CD4-positive, alpha-beta T cell treated with Interleukin-6 at 100 ng/mL for 8 hours (primary cell): ENCODE data around the gene ADAM10.

Experiments
- DNase-seq: peaks from one replicate; pipeline ENCODE4 v3.0.0-alpha.2; 2020; ENCODE audit warnings: mixed read lengths, low spot score

The ADAM10 gene

DNA sequence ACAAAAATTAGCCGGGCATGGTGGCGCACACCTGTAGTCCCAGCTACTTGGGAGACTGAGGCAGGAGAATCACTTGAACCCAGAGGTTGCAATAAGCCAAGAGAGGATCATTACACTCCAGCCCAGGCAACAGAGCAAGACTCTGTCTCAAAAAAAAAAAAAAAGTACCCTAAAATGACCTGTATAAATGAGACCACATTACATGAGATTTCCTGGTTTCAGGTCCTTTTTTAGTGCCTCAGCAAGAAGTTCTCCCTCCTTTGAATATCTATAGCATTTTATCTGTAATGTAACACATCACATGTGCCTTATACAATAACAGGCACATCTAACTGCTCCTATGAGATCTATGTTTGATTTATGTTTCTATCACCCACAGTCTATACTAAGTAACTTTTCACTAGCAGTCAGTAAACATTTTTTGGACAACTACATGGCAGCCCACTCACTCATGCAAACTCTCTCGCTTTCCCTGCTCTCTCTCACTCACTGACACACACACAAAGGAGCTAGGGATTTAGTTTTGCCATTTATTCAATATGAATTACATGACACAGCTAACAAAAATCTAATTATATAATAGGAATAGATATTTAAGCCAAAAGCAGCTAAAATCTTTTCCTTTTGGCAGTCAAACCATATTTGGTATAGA lies 34.1 kb downstream of the ADAM10 start:
- DNase-seq: no peak

DNA sequence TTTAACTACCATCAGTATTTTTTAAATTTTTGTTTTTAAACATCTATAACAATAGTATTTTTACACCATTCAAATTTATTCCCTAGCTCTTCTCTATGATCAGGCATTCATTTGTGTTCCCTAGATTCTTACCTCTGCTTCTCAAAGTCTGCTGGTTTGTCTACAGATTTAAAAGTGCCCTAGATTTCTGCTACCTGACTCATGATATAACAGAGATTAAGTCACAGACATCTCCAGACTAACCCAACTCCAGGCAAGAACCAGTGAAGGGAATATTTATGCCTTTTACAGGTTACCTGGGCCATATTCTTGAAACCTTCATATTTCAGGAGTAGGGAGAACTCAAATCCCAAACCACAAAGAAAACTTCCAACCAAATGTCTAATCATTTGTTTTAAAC lies 38.8 kb downstream of the ADAM10 start:
- no peak for DNase-seq

DNA sequence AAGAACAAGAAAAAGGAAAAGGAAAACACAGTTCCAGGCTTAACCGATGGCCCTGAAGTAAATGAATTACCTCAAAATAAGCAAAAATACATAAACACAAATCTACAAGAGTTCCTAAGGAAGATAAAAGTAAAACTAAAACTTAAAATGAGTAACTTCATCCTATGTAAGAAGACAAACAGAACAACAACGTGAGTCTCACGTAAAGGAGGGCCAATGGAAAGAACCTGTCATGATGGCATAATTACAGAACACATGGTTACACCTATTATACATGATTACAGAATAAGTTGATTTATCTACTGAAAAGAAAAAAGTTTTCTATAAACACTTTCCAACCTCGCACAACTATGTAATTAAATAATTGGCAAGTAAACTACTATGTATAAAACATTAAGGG lies 42.1 kb downstream of the ADAM10 start:
- no peak for DNase-seq

- no peak for DNase-seq
Observed at GRCh38 chr15:58705105-58705504, 44.4 kb downstream of the ADAM10 start.

DNA sequence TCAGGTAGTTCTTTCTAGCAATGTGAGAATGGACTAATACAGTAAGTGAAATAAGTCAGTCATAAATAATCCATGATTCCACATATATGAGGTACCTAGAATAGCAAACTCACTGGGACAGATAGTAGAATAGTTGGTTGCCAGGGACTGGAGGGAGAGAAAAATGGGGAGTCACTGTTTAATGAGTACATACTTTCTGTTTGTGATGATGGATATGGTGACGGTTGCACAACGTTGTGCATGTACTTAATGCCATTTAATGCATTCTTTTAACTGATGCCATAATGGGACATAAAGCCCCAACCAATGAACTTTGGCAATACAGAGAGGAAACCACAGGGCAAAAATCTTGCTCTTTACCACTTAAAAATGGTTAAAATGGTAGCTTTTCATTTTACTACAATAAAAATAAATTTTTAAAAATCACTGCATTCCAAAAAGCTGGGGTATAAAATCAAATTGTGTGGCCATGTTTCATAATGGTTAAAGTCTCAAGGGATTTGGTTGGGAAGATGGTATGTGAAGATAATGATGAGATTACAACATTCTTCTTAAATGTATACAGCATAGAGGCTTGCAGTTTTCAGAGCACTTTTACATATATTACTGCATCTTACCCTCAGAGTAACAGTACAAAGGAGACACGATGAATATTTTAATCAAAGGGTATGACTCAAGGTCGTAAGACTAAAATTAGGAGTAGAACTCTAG lies 45.2 kb downstream of the ADAM10 start:
- DNase-seq: no peak

GRCh38 chr15:58703610-58704009 lies 45.9 kb downstream of the ADAM10 start:
- no peak for DNase-seq

- no peak for DNase-seq
Observed at GRCh38 chr15:58702233-58702632, 47.3 kb downstream of the ADAM10 start.

GRCh38 chr15:58701376-58701775 lies 48.1 kb downstream of the ADAM10 start:
- DNase-seq: no peak

- DNase-seq: no peak
Observed at GRCh38 chr15:58699769-58700168, 49.7 kb downstream of the ADAM10 start.

DNA sequence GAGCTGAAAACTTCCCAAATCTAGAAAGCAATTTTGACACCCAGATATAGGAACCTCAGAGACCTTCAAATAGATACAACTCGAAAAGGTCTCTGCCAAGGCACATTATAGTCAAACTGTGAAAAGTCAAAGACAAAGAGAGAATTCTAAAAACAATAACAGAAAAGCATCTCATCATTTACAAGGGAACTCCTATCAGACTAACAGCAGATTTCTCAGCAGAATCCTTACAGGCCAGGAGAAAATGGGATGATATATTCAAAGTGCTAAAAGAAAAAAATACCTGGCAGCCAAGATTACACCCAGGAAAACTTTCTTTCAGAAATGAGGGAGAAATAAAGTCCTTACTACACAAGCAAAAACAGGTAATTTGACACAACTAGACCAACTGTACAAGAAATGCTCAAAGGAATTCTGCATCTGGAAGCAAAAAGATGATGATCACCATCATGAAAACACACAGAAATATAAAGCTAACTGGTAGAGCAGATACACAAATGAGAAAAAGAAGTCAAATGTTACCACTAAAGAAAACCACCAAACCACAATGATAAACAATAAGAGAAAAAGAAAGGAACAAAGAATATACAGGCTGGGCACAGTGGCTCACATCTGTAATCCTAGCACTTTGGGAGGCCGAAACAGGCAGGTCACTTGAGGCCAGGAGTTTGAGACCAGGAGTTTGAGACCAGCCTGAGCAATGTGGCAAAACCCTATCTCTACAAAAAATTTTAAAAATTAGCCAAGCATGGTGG lies 50.4 kb downstream of the ADAM10 start:
- no peak for DNase-seq

GRCh38 chr15:58697220-58697619 lies 52.3 kb downstream of the ADAM10 start:
- no peak for DNase-seq

GRCh38 chr15:58696738-58697137 lies 52.8 kb downstream of the ADAM10 start:
- no peak for DNase-seq

DNA sequence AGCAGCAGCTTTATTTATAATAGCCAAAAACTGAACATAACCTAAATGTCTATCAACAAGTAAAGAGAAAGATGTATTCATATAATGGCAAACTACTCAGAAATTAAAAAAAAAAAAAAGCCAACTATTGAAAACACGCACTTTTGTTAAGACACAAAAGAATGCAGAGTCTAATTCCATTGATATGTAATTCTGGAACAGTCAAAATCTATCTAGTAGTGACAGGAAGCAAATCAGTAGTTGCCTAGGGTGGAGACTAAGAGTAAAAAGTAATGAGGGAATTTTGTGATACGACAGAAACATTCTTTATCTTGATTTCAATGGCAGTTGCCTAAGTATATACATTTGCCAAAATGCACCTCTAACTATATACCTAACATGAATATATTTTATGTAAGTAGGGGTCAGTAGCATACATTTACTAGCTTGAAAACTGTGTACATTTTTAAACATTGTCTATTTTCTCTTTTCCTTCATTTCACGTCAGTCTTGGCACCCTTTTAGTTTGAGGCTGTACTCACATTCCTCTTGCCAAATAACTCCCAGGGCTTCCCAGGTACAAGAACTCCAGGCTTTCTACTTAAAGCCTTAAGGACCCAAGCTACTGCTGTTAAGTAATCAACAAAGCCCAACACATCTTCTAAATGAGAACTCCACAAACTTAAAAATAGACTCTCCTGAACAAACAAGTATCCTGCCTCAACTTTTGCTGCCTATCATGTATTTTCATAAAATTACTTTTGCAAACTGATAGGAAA lies 54.7 kb downstream of the ADAM10 start:
- no peak for DNase-seq

GRCh38 chr15:58690703-58691102 lies 58.8 kb downstream of the ADAM10 start:
- DNase-seq: peak; percentile 1

DNA sequence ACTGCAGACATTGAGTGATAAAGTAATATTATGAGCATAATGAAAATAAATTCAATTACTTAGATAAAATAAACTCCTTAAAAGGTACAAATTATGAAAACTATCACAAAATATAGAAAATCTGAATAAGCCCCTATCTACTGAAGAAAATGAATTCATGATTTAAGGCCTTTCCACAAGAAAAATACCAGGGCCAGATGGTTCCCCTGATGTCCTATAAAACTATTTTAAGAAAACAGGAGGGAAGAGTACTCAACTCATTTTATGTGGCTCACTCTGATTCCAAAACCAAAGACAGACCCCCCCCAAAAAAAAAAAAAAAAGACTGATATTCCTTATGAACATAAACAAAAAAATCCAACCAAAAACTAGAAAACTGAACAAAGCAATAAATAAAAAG lies 59.9 kb downstream of the ADAM10 start:
- no peak for DNase-seq

- DNase-seq: no peak
Observed at GRCh38 chr15:58686286-58686685, 63.2 kb downstream of the ADAM10 start.

- DNase-seq: no peak
Observed at GRCh38 chr15:58684751-58685150, 64.8 kb downstream of the ADAM10 start.

GRCh38 chr15:58684036-58684710 lies 65.3 kb downstream of the ADAM10 start:
- no peak for DNase-seq

DNA sequence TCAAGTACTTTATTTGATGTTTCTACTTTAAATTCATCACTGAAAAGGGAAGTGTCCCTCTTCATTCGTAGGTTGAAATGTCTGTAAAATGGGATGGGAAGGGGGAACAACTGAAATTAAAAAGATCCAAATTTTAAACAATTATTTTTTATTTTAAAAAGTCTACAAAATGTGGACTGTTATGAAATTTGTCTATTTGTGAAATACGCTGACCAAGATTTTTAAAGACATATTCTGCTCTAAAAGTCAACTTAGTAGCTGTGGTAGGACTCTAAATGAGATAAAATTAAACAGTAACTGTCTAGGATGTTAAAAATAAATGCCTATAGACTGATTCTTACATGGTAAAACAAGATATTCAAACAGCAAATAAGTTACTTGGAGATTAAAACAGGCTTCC lies 67.3 kb downstream of the ADAM10 start:
- DNase-seq: no peak

GRCh38 chr15:58678683-58679082 lies 70.8 kb downstream of the ADAM10 start:
- DNase-seq: no peak

GRCh38 chr15:58677426-58677825 lies 72.1 kb downstream of the ADAM10 start:
- DNase-seq: no peak

GRCh38 chr15:58676766-58677165 lies 72.7 kb downstream of the ADAM10 start:
- no peak for DNase-seq
